Endothelial cell (in vitro differentiated cells): ENCODE measurements around the gene JADE3. TPM values are rescaled to one million over a fixed set of nuclear protein-coding genes. Genes with fewer than 3 reads are reported as not detected.
"Not testable (repeated sequence)": the region's sequence is repeated elsewhere in the genome, so short reads cannot be mapped to it uniquely, and the experiment has no call there.

Experiments used
- DNase-seq: peaks from one replicate; pipeline ENCODE4 v3.0.0; 2021; ENCODE audit warnings: low spot score
- H3K27ac Mint-ChIP-seq: one replicate; pipeline ENCODE4 v1.8.0; 2021; ENCODE audit warnings: mixed read lengths, inconsistent platforms; ENCODE audit not compliant: unreplicated experiment
- H3K27me3 Mint-ChIP-seq: one replicate; pipeline ENCODE4 v1.8.0; 2021; ENCODE audit warnings: mild to moderate bottlenecking, moderate library complexity, mixed read lengths, inconsistent platforms; ENCODE audit not compliant: unreplicated experiment
- H3K36me3 Mint-ChIP-seq: one replicate; pipeline ENCODE4 v1.8.0; 2021; ENCODE audit warnings: mild to moderate bottlenecking, low read depth, mixed read lengths, inconsistent platforms; ENCODE audit not compliant: unreplicated experiment
- H3K4me1 Mint-ChIP-seq: one replicate; pipeline ENCODE4 v1.8.0; 2021; ENCODE audit warnings: mild to moderate bottlenecking, mixed read lengths, inconsistent platforms; ENCODE audit not compliant: unreplicated experiment
- H3K4me3 Mint-ChIP-seq: one replicate; pipeline ENCODE4 v1.8.0; 2021; ENCODE audit warnings: mild to moderate bottlenecking, mixed read lengths, inconsistent platforms; ENCODE audit not compliant: unreplicated experiment
- H3K9me3 Mint-ChIP-seq: one replicate; pipeline ENCODE4 v1.8.0; 2021; ENCODE audit warnings: mixed read lengths, inconsistent platforms; ENCODE audit not compliant: unreplicated experiment
- total RNA-seq: library from RNA; stranded (reverse); fragmentation: NEBNext Ultra II Directional; extraction: Animal tissue kit (Norgen Biotek cat#: 25700); gene quantifications from one replicate; pipeline ENCODE4 v1.2.1, GENCODE V29; 2021; ENCODE audit not compliant: unreplicated experiment
- TF ChIP-seq, protein P1 (sequence below): fragments of 200-600 bp; sonication (generic); IDR thresholded peaks from one replicate; pipeline ENCODE4 v1.5.0; 2021; ENCODE audit warnings: antibody characterized with exemption; ENCODE audit not compliant: unreplicated experiment

The JADE3 gene
- total RNA-seq, 1 donor from 2014 or later, result 17.4 TPM

DNA sequence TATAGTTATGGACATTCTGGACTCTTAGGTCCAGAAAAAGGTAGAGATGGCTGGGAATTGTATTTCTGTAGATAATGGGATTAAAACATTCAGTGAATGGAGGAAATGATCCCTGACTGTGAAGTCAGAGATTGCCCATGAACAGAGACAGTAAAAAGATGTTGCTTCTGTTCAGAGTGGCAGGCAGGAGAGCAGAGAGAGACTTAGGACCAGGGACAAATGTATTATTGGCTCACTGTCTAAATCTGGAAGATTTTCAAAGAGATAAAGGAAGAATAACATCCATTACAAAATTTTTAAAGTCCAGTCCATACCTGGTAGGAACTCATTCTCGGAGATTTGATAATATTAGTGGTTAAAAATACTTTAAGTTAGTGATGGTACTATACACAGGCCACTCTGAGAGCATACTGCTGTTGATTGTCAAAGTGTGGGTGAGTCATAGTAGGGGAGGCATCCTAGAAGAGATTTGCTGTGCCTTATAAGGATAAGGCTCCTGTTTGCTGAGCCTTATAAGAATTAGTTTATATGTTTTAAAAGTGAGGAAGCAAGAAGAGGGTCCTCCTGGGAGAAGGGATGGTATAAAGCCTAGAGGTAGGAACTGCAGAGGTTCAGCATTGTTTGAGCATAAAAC is 53.0 kb downstream of the JADE3 start:
- Mint-ChIP-seq H3K27me3 (no peaks in the 10 kb centered on the region), H3K9me3 (no peaks in the 10 kb centered on the region), H3K4me1 (peaks cover 26% of the 10 kb centered on the region), H3K4me3 (no peak overlapping the region), H3K36me3 (no peaks in the 10 kb centered on the region), H3K27ac (no peak overlapping the region)
- no peak for DNase-seq
- TF ChIP-seq, protein P1, sequence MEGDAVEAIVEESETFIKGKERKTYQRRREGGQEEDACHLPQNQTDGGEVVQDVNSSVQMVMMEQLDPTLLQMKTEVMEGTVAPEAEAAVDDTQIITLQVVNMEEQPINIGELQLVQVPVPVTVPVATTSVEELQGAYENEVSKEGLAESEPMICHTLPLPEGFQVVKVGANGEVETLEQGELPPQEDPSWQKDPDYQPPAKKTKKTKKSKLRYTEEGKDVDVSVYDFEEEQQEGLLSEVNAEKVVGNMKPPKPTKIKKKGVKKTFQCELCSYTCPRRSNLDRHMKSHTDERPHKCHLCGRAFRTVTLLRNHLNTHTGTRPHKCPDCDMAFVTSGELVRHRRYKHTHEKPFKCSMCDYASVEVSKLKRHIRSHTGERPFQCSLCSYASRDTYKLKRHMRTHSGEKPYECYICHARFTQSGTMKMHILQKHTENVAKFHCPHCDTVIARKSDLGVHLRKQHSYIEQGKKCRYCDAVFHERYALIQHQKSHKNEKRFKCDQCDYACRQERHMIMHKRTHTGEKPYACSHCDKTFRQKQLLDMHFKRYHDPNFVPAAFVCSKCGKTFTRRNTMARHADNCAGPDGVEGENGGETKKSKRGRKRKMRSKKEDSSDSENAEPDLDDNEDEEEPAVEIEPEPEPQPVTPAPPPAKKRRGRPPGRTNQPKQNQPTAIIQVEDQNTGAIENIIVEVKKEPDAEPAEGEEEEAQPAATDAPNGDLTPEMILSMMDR, result no peak

DNA sequence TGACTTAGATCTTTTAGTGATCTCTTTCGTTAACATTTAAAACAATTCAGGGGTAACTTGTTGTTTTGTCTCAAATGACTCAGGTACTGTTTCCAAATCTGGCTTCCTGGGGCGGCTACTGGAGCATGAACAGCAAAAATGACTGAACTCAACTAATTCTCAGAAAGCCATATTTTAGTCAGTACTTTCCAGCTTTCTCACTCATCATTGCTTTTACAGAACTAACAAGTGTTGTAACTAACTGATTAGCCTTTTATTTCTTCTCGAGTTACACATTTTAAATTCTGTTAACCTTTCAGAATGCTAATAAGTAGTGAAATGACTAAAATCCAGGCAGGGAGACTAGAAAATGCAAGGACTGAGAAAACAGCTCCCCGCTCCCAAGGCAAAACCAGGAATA is 55.3 kb downstream of the JADE3 start:
- DNase-seq, result no peak
- Mint-ChIP-seq H3K4me1 (peaks cover 22% of the 10 kb centered on the region), H3K4me3 (no peak overlapping the region), H3K9me3 (no peaks in the 10 kb centered on the region), H3K36me3 (no peaks in the 10 kb centered on the region), H3K27me3 (no peaks in the 10 kb centered on the region), H3K27ac (no peak overlapping the region)
- TF ChIP-seq, protein P1, result no peak

DNA sequence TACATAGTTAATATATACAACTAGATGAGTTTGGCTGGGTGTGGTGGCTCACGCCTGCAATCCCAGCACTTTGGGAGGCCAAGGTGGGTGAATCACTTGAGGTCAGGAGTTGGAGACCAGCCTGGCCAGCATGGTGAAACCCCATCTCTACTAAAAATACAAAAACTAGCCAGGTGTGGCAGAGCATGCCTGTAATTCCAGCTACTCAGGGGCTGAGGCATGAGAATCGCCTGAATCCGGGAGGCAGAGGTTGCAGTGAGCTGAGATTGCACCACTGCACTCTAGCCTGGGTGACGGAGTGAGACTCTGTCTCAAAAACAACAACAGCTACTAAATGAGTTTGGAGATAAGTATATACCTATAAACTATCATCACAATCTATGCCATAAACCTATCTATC is 64.8 kb downstream of the JADE3 start:
- not testable (repeated sequence) for H3K9me3 Mint-ChIP-seq, DNase-seq, H3K36me3 Mint-ChIP-seq, H3K4me3 Mint-ChIP-seq, H3K27ac Mint-ChIP-seq, H3K27me3 Mint-ChIP-seq, H3K4me1 Mint-ChIP-seq

DNA sequence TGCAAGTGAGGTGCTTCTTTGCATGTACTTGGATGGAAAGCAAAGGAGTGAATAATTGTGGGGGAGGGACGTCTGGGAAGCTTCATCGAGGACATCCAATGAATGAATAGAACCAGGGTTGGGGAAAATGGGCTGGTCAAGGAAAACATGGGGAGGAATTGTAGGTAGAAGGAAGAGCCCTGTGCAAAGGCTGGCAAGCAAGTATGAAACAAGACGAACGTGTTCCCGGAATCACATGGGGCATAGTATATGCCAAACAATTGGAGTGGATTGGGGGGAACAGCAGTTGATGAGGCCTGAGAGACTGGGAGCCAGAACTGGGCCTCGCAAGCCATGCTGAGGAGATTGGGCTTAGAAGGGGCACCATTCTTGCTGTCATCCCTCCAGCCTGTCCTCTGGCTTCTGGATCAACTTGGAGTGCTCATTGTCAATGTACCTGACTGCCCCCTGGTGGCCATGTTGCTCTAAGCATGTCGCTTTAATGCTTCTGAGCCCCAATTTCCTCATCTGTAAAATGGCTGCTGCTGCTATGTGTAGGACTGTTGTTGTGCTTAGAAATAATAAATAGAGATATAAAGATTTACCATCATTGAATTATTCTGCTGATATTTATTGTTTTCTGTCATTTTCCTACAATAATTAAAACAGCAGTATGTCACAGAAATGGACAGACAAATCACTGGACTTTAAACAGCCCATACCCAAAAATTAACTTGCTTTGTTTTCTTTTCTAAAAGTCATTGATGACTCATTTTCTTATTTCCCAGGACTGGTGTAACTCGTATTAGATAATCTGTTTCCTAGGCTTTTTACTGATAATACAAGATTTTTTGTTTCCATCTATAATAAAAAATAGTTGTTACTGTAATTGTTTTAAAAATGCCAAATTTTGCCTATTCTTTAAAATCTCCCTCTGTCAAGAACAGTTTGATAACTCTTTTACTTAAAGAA is 66.4 kb downstream of the JADE3 start:
- no peak overlapping the region for H3K4me3 Mint-ChIP-seq
- H3K27me3 Mint-ChIP-seq, result no peaks in the 10 kb centered on the region
- no peaks in the 10 kb centered on the region for H3K36me3 Mint-ChIP-seq
- TF ChIP-seq, protein P1, result peak; percentile 55
- H3K27ac Mint-ChIP-seq, result no peak overlapping the region
- H3K4me1 Mint-ChIP-seq, result no peaks in the 10 kb centered on the region
- H3K9me3 Mint-ChIP-seq, result no peaks in the 10 kb centered on the region
- peak; percentile 66 for DNase-seq

DNA sequence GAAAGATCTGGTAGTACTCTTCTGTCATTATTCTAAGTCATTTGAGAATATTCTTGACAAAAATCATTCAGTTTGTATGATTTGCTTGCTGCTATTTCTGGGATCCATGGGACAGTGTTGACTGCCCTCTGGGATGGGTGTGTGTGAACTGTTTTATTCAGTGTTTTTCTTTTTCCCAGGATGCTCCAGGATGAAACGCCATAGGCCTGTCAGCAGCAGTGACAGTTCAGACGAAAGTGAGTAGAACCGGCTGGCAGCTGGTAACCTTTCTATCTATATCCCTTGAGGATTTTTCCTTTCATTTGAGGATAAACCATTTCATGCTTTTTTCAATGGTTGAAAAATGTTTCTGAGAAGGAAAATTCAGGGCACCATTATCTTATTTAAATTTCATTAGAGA is 72.5 kb downstream of the JADE3 start:
- Mint-ChIP-seq H3K9me3 (no peaks in the 10 kb centered on the region), H3K27ac (no peak overlapping the region), H3K36me3 (peaks cover 4% of the 10 kb centered on the region), H3K27me3 (no peaks in the 10 kb centered on the region), H3K4me1 (no peaks in the 10 kb centered on the region), H3K4me3 (no peak overlapping the region)
- DNase-seq, result no peak
- TF ChIP-seq, protein P1, result no peak
